ENCODE results near the gene PTPRN. TPM values are rescaled to one million over a fixed set of nuclear protein-coding genes. Genes with fewer than 3 reads are reported as not detected.

Gene PTPRN
- total RNA-seq, 1 experiment from 2014 or later = not detected

DNA sequence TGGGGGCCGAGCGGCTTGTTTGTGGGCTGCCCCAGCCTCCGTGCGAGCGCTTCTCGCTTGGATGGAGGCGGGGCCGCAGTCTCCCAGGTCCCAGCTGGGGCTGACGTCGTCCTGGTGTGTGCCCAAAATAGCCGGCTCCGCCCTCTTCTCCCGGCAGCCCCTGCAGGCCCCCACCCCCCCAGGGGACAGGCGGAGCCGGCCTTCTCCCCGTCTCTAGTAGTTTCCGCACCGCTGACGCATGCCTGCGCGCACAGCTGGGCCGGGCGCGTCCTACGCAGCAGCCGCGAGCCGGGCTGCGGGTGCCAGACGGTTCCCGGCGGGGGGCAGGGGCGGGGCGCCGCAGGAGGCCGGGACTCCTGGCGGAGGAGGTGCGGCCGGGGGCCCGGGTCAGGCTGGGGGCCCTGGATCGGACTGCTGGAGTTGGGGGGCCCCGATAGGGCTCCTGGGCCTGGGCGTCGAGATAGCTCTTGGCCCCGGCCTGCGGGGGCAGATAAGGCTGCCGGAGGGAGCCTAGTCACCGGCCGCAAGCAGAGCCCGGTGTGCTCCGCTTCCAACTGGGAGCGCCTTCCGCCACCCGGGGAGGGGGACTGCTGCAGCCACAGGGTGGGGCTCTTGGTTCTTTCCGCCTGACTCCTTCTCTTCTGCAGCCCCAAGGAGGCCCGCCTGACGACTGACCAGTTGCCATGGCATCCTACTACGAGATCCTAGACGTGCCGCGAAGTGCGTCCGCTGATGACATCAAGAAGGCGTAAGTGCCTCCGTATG is 29.9 kb downstream of the PTPRN start, which contains the start of gene DNAJB2:
Gene DNAJB2 (plus strand): TSS at position 216 of the 765 bp plus-strand sequence. CDS start 468 bp downstream, at position 684.
- peaks cover 30 to 51% of the 10 kb centered on the region in 2 experiments for H3K4me1 ChIP-seq (ENCODE audit: control insufficient read depth in 1 of 2, insufficient read depth in 2 of 2, low read length in 2 of 2)
- H2AFZ ChIP-seq (ENCODE audit: low read depth, low read length, poor library complexity, severe bottlenecking) = no peak within 1 kb of the TSS
- POLR2A ChIA-PET = interaction anchor here (0.8 to 1.5 kb wide), 7 partner anchors 10 to 122 kb away, joined by 3 to 6 read pairs (median 4); partner anchors contain the start of genes DNPEP, TUBA4A and TUBA4B
- no peaks in the 10 kb centered on the region for H3K79me2 ChIP-seq (ENCODE audit: insufficient read depth, low read length)
- intact Hi-C loops (cut with micrococcal nuclease) = loop anchor here (1.0 kb wide), 1 partner anchor 15 kb away; no protein-coding TSS in a partner anchor
- BruUV-seq (replicated peaks) = no TSS peak
- no peaks in the 10 kb centered on the region for H3K9me3 ChIP-seq (ENCODE audit: control insufficient read depth in 1 of 2, insufficient read depth in 1 of 2, low read depth in 1 of 2, low read length in 2 of 2)
- H4K20me1 ChIP-seq (ENCODE audit: insufficient read depth) = no peaks in the 10 kb centered on the region
- peak within 1 kb of the TSS; percentile 82 for H3K27ac ChIP-seq (ENCODE audit: low read depth, low read length)
- H3K4me2 ChIP-seq (ENCODE audit: low read length) = peak within 1 kb of the TSS; percentile 86
- CTCF ChIA-PET = interaction anchor here (0.6 to 4.3 kb wide), 11 partner anchors 8 to 278 kb away, joined by 3 to 71 read pairs (median 3); partner anchors contain the start of genes GLB1L, STK16 and TUBA4A
- peak within 1 kb of the TSS; percentile 59 to 65 for H3K4me3 ChIP-seq (replicated peaks in 1 of 2; ENCODE audit: low read depth in 1 of 2, low read length in 2 of 2)
- RAD21 ChIA-PET (ENCODE audit: low non-redundant PET in 1 of 2, low total read pairs in 2 of 2, uncharacterized antibody in 2 of 2, unreplicated experiment in 2 of 2) = no interaction called here
- peak within 1 kb of the TSS; percentile 71 for H3K9ac ChIP-seq (ENCODE audit: low read length)
- no peaks in the 10 kb centered on the region for H3K9me2 ChIP-seq (ENCODE audit: insufficient read depth)
- no peaks in the 10 kb centered on the region for H3K36me3 ChIP-seq (ENCODE audit: control insufficient read depth in 1 of 2, insufficient read depth in 2 of 2, low read length in 2 of 2)
- no peaks in the 10 kb centered on the region for H3K27me3 ChIP-seq (ENCODE audit: insufficient read depth, low read length)
- peak; percentile 85 for ATAC-seq
- peak; percentile 94 for DNase-seq (ENCODE audit: low read depth, low spot score)
- no peak for TF ChIP-seq EZH2 (IDR thresholded peaks at IDR 0.05)
- TF ChIP-seq TCF7L2 (IDR thresholded peaks at IDR 0.05; ENCODE audit: borderline replicate concordance, extremely low read depth, insufficient read depth, insufficient read length) = no peak
- TF ChIP-seq ZNF274 (IDR thresholded peaks at IDR 0.05; ENCODE audit: low read depth, low read length) = no peak
- TF ChIP-seq ELF1 (IDR thresholded peaks at IDR 0.05; ENCODE audit: borderline replicate concordance, low read depth) = no peak
- TF ChIP-seq, protein P1, sequence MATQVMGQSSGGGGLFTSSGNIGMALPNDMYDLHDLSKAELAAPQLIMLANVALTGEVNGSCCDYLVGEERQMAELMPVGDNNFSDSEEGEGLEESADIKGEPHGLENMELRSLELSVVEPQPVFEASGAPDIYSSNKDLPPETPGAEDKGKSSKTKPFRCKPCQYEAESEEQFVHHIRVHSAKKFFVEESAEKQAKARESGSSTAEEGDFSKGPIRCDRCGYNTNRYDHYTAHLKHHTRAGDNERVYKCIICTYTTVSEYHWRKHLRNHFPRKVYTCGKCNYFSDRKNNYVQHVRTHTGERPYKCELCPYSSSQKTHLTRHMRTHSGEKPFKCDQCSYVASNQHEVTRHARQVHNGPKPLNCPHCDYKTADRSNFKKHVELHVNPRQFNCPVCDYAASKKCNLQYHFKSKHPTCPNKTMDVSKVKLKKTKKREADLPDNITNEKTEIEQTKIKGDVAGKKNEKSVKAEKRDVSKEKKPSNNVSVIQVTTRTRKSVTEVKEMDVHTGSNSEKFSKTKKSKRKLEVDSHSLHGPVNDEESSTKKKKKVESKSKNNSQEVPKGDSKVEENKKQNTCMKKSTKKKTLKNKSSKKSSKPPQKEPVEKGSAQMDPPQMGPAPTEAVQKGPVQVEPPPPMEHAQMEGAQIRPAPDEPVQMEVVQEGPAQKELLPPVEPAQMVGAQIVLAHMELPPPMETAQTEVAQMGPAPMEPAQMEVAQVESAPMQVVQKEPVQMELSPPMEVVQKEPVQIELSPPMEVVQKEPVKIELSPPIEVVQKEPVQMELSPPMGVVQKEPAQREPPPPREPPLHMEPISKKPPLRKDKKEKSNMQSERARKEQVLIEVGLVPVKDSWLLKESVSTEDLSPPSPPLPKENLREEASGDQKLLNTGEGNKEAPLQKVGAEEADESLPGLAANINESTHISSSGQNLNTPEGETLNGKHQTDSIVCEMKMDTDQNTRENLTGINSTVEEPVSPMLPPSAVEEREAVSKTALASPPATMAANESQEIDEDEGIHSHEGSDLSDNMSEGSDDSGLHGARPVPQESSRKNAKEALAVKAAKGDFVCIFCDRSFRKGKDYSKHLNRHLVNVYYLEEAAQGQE (IDR thresholded peaks at IDR 0.05; ENCODE audit: low read depth) = no peak
- TF ChIP-seq JUND (IDR thresholded peaks at IDR 0.05) = no peak
- TF ChIP-seq CBX3 (IDR thresholded peaks at IDR 0.05; ENCODE audit: low read depth) = no peak
- TF ChIP-seq, protein P2, sequence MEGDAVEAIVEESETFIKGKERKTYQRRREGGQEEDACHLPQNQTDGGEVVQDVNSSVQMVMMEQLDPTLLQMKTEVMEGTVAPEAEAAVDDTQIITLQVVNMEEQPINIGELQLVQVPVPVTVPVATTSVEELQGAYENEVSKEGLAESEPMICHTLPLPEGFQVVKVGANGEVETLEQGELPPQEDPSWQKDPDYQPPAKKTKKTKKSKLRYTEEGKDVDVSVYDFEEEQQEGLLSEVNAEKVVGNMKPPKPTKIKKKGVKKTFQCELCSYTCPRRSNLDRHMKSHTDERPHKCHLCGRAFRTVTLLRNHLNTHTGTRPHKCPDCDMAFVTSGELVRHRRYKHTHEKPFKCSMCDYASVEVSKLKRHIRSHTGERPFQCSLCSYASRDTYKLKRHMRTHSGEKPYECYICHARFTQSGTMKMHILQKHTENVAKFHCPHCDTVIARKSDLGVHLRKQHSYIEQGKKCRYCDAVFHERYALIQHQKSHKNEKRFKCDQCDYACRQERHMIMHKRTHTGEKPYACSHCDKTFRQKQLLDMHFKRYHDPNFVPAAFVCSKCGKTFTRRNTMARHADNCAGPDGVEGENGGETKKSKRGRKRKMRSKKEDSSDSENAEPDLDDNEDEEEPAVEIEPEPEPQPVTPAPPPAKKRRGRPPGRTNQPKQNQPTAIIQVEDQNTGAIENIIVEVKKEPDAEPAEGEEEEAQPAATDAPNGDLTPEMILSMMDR (IDR thresholded peaks at IDR 0.05 in 2 of 3, conservative IDR thresholded peaks at IDR 0.05 in 1 of 3; ENCODE audit: borderline replicate concordance in 1 of 3, insufficient read depth in 1 of 3, low read depth in 2 of 3, low read length in 2 of 3) = no peak; a peak in 1 of 6 replicates
- no peak for TF ChIP-seq CEBPB (IDR thresholded peaks at IDR 0.05; ENCODE audit: low read depth)
- TF ChIP-seq, protein P3, sequence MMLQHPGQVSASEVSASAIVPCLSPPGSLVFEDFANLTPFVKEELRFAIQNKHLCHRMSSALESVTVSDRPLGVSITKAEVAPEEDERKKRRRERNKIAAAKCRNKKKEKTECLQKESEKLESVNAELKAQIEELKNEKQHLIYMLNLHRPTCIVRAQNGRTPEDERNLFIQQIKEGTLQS (IDR thresholded peaks at IDR 0.05) = no peak
- TF ChIP-seq, protein P4, sequence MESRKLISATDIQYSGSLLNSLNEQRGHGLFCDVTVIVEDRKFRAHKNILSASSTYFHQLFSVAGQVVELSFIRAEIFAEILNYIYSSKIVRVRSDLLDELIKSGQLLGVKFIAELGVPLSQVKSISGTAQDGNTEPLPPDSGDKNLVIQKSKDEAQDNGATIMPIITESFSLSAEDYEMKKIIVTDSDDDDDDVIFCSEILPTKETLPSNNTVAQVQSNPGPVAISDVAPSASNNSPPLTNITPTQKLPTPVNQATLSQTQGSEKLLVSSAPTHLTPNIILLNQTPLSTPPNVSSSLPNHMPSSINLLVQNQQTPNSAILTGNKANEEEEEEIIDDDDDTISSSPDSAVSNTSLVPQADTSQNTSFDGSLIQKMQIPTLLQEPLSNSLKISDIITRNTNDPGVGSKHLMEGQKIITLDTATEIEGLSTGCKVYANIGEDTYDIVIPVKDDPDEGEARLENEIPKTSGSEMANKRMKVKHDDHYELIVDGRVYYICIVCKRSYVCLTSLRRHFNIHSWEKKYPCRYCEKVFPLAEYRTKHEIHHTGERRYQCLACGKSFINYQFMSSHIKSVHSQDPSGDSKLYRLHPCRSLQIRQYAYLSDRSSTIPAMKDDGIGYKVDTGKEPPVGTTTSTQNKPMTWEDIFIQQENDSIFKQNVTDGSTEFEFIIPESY (IDR thresholded peaks at IDR 0.05; ENCODE audit: extremely low read depth, insufficient replicate concordance, low read length) = peak; percentile 48
- TF ChIP-seq, protein P5, sequence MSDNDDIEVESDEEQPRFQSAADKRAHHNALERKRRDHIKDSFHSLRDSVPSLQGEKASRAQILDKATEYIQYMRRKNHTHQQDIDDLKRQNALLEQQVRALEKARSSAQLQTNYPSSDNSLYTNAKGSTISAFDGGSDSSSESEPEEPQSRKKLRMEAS (IDR thresholded peaks at IDR 0.05) = no peak
- peak; percentile 89 for TF ChIP-seq POLR2AphosphoS5 (IDR thresholded peaks at IDR 0.05; ENCODE audit: low read depth, low read length)
- TF ChIP-seq SP1 (IDR thresholded peaks at IDR 0.05; ENCODE audit: low read depth) = no peak
- TF ChIP-seq SIN3A (IDR thresholded peaks at IDR 0.05; ENCODE audit: low read depth) = no peak
- no peak for TF ChIP-seq RAD21 (IDR thresholded peaks at IDR 0.05; ENCODE audit: low read depth)
- TF ChIP-seq SRF (IDR thresholded peaks at IDR 0.05; ENCODE audit: low read depth) = no peak
- TF ChIP-seq ZFX (IDR thresholded peaks at IDR 0.05) = peak; percentile 66
- TF ChIP-seq FOSL1 (IDR thresholded peaks at IDR 0.05; ENCODE audit: low read depth) = no peak
- no peak for TF ChIP-seq POLR2A (IDR thresholded peaks at IDR 0.05; ENCODE audit: borderline replicate concordance, extremely low read depth, insufficient read depth, insufficient read length)

All from HCT116 (cell line).